IPS-NIHi7 (cell line): ENCODE results near the gene HSPA1B.
"Not testable (repeated sequence)": the region's sequence is repeated elsewhere in the genome, so short reads cannot be mapped to it uniquely, and the experiment has no call there.

ENCODE experiments used
- DNase-seq: peaks from one replicate; pipeline ENCODE4 v3.0.0; 2012; ENCODE audit warnings: mixed read lengths; ENCODE audit errors: extremely low spot score

HSPA1B gene

DNA sequence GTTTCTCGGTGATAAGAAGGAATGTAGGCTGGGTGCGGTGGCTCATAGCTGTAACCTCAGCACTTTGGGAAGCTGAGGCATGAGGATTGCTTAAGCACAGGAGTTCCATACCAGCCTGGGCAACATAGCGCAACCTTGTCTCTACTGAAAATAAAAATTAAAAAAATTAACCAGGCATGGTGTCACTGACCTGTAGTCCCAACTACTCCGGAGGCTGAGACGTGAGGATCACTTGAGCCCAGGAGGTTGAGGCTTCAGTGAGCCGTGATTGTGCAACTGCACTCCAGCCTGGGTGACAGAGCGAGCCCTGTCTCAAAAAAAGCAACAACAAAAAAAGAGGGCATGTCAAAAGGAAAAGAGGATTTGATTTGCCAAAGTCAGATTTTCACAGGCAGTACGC, 31.2 kb downstream of the HSPA1B start:
- no peak for DNase-seq

DNA sequence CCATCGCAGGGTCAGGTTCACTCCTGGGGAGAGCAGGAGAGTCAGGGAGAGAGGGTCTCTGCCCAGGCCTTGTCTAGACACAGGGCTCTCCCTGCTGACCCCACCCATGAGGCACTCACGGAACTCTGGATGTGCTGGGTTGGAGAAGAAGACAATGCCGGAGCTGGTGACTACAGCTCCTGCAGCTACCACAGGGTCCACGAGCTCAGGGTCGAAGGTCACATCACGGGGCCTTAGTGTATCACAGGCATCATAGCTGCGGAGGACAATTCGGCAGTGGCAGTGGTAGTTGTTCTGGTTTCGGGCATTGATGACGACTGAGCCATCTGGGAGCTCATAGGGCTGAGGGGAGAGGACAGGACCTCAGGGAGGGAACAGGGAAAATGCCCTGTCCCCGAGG, 32.4 kb downstream of the HSPA1B start:
- no peak for DNase-seq

DNA sequence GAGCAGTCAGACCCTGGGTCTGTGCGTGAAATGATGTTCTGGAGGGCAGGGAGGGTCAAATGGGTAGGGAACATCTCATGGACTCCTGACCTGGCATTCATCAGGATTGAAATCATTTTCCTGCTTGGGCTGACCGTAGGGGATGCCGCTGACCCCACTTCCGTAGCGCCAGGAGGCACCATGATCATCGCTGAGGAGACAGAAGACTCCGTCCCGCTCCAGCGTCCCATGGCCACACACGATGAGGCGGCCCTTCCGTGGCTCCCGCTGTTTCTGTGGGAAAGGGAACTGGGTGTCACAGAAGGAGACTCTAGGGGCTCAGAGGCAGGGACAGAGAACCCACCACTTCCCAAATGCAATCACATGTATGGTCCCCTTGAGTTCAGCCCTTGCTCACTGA, 32.8 kb downstream of the HSPA1B start:
- DNase-seq, result no peak

DNA sequence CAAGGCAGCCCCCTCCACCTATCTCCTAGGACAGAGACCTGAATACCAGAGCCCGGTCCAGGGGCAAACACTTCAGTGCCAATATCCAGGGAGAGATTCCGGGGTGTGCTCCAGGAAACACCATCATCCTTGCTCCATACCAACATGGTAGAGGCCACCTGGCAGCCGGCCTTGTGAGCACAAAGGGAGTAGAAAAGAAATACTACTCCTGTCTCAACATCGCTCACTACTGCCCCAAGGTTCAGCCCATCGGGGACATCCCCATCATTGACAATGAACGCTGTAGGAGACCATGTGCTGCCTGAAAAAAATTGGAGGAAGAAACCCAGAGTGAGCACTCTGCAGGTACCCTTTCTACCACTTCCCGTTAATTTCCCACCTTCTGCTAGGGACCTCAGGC, 33.6 kb downstream of the HSPA1B start:
- DNase-seq, result no peak

DNA sequence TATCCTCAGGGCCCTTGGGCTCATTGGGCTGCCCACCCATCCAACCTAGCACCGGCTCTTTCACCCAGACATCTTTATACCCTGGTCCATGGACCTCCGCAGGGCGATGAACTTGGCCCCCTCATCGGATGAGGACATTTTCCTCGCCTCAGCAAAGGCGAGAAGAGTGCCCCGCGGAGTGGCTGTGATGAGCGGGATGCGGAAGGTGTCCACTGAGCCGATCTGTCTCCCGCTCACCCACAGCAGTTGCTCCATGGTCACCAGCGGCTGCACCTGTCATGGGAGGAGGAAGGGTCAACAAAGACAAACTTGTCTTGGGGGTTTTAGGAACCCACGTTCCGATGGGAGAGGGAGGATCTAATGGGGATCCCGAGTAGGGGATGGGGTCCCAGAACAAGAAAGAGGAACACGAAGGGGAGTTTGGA, 34.4 kb downstream of the HSPA1B start:
- no peak for DNase-seq

DNA sequence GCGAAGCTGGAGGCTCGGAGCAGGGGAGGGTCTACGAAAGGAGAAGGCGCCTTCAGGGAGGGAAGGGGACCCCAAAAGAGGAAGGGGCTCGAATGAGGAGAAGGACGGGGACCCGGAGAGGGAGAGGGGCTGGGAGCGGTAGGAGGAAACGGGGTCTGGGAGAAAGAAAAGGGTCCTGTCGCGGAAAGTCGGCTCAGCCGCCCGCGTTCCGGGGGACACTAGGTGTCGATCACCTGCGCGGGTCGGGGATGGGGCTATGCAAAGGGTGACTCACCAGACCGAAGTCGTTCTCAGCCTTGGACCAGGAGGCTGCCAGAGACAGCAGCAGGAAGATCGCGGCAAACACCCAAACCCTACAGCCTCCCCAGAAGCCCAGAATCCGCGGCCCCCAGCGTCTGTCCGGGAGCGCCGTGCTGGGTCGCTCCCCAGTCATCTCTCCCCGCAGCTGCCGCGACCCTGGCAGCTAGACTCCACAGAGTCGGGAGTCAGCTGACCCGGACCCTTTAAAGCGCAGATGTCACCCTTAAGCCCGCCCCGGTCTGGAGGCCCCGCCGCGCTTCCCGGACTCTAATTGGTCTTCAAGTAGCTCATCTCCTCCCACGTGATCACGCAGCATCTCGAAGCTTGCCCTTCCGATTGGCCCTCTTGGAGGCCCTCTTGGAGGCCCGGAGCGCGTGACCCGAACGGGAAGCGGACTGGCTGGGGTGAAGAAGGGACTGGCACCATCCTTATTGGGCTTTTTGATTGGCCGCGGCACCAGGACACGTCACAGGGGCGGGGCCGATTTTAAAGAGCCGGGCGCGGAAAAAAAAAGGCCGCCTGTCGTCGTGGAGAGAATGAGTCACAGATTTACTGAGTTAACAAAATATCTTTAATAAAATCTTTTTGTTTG, 35.1 kb downstream of the HSPA1B start, which contains the start of gene NEU1:
Gene NEU1 (minus strand): TSS at position 478 of the 892 bp plus-strand sequence. CDS start 45 bp downstream, at position 433.
- DNase-seq, result peak; percentile 100

DNA sequence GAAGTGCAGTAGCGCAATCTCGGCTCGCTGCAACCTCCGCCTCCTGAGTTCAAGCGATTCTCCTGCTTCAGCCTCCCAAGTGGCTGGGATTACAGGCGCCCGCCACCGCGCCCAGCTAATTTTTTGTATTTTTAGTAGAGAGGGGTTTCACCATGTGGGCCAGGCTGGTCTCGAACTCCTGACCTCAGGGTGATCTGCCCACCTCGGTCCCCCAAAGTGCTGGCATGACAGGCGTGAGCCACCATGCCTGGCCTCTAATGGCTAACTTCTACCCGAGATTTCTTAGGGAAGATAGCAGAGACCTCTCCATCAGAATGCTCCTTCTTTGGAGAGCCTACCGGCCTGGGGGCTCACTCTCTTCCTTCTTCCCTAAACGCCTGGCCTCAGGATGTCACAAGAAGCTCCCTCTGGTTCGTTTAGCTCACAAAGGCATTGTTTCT, 36.6 kb downstream of the HSPA1B start:
- not testable (repeated sequence) for DNase-seq

DNA sequence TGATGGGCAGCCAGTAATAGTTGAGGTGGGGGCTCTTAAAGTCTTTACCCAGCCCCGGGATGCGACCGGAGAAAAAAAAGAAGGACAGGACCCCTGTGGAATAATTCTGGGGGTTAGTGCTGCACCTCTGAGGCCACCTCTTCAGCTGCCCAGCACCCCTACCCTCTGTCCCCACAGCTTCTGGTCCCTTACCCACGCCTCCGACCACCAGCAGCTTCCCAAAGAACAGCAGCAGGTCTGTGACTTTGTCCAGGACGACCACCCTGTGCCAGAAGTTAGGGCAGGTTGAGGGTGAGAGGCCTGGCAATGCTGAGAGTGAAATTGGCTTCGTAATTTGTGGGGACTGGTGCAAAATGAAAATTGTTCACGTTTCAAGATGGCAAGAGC, 37.3 kb downstream of the HSPA1B start:
- DNase-seq, result no peak

DNA sequence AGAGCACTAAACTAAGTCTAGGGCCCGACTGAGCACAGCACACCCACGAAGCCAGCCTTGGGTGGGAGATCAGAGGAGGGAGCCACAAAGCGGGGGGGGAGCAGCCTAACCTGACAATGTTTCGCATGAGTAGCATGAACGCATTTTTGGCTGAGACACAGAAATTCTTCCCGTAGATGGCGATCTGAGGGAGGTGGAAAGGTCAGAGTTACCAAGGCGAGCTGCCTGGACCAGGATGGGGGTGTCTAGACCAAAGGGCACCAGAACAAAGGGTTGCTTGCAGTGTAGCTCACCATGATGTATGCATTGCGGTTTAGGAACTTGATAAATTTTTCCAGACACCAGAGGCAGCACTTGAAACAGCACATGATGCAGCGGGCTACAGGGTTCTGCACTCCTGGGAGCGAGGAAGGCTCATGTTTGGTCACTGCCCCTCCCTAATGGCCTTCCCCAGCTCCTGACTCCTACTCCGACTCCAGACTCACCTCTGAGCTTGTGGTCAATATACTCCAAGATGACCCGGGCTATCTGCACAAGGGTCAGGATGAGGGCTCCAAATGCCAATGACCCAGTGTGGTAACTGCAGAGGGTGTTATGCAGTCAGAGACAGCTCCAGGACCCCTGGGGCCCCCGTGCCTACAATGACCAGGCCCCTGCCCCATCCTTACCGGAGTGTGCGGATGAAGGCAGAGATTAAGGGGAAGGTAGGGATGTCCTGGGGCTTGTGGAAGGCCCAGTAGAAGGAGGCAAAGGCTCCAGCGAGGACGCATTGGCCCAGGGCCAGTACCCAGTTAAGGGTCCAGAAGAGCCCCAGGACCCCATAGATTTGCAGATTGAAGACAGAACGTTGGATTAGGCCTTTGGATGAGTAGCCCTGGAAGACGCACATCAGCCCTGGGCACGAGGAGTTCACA, 37.9 kb downstream of the HSPA1B start:
- DNase-seq, result no peak

DNA sequence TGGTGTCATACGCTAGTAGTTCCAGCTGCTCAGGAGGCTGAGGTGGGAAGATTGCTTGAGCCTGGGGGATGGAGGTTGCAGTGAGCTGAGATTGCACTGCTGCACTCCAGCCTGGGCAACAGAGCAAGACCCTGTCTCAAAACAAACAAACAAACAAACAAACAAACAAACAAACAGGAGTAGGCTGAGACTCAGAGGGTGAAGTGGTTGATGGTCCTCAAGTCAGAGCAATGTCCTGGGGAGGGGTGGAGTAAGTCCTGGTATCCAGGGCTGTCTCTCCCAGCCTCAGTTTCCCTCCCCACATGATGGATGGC, 41.1 kb downstream of the HSPA1B start:
- not testable (repeated sequence) for DNase-seq

DNA sequence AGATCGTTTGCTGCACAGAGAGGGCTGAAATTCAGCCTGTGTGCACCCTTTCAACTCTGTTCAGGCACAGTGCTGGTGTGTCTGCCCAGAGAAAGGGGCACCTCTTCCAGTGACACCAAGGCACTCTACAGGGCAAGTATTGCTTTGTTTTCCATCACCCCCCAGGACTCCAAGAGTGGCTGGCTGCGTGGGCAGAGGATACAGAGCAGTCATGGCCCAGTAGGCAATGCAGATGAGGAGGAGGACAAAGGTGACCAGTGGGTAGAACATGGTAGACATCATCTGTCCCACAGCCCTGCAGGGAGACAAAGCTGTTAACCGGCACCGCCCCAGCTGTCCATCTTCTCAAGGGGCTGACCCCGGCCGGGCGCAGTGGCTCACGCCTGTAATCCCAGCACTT, 41.8 kb downstream of the HSPA1B start:
- no peak for DNase-seq

DNA sequence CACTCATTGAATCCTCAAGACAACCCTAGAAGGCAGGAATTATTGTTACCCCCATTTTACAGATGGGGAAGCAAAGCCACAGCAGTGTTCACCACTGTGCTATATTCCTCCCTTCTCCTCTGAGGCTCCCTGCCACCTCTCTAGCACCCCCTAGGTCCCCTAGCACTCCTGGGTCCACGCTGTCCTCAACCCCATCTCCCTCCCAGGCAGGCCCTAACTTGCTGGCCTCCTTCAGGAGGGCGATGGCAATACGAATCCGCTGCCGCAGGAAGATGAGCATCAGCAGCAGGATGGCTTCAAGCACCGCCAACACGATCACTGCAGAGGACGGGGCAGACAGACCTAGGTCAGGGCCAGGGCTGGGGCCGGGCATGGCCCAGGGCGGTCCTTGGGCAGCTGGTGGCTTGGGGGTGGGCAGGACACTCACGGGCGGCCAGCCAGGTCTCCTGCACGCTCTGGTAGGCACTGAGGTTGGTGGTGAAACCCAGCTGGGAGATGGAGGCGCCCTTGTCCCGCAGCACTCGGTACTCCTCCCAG, 42.9 kb downstream of the HSPA1B start:
- peak; percentile 47 for DNase-seq

DNA sequence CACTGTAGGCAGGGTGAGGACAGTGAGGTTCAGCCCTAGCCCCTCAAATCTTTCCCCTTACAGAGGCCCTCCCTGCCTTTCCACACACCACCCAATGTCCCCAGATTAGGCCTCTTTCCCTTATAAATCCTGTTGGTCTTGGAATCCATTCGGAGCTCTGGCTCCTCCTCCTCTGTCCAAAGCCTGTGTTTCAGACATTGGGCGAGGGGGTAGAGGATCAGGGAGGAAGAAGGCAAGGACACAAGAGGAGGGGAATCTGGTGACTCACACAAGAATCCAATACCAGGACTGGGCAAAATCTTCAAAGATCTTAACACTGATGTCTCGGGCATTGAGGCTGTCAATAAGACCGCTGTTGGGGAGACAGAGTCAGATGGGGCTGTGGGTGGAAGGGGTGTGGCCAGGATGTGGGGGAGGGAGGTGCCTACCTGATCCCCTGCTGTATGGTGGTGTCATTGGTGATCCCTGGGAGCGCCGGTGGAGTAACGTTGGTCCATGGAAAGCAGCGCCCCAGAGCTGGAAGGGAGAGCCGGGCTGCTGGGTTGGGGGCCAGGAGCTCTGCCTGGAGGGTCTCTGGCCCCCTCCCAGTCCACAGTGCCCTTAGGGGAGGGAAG, 43.6 kb downstream of the HSPA1B start:
- no peak for DNase-seq

DNA sequence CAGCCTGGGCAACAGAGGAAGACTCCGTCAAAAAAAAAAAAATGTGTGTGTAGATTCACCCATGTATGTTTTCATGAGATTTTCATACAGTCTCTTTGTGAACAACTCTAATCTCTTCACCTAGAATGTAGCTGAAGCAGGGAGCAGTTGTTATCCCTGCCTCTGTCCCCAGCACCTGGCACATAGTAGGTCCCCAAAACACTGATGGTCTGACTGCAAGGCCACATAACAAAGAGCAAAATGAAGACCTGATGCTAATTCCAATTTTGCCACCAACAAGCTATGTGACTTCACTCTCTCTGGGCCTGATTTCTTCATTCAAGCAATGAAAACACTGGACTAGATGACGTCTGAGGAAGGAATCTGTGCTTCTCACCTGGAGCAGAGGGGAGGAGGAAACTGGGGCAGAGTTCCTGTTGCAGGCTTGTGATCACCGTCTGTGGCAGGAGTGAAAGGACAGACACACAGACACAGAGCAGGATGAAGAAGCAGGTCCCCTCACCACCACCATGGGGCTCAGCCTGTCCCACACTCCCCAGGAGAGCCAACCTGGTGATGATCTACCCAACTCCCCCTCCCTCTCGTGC, 46.6 kb downstream of the HSPA1B start:
- no peak for DNase-seq

DNA sequence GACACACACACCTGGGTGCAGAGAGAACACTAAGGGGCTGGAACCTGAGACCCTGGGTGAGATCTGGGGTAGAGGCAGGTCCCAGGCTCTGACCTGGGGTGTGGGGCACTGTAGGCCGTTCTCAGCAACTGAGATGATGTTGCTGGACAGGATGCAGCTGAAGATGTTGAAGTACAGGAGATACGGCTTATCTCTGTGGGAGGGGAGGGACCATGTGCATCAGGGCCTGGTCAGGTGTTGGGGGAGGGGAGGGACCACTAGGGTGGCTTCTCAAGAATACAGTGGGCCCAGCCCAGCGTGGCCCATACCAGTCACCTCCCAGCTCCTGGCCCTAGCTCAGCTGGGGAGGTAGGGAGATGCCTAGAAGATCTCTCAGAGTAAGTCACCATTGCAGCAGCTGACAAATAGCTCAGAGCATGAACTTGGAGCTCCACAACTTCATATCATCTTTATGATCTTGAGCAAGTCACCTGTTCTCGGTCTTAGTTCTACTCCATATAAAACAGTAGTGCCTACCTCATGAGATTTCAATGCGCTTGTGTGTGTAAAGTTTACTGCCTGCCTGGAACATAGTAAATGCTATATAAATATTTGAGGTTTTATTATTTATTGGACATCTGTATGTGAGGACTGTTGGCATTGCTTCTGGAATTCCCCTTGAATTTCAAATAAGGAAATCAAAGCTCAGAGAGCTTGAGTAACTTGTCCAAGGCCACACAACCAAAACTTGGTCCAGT, 47.5 kb downstream of the HSPA1B start:
- no peak for DNase-seq

DNA sequence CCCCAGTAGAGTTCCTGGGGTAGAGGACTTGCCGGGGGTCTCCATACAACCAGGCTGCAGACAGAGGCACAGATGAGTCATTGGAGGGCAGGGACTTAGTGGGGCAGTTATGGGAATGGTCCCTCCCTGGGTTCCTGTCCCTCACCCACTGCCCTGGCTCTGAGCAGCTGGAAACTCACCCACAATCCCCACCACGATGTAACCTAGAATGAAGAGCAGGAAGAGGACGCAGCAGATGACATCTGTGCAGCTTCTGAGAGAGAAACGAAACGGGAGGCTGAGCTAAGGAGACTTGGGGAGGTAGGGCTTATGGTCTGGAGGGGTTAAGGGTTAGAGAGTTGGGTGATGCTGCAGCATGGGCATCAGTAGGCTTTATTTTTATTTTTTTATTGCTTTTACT, 48.3 kb downstream of the HSPA1B start:
- no peak for DNase-seq

DNA sequence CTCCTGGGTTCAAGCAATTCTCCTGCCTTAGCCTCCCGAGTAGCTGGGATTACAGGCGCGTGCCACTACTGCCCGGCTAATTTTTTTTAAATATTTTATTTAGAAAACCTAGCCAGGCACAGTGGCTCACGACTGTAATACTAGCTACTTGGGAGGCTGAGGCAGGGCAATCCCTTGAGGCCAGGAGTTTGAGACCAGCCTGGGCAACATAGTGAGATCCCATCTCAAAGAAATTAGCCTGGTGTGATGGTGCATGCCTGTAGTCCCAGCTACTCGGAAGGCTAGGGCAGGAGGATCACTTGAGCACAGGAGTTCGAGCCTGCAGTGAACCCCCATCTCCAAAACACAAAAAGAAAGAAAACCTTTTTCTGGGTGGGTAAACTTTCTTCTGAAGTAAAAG, 48.8 kb downstream of the HSPA1B start:
- no peak for DNase-seq

DNA sequence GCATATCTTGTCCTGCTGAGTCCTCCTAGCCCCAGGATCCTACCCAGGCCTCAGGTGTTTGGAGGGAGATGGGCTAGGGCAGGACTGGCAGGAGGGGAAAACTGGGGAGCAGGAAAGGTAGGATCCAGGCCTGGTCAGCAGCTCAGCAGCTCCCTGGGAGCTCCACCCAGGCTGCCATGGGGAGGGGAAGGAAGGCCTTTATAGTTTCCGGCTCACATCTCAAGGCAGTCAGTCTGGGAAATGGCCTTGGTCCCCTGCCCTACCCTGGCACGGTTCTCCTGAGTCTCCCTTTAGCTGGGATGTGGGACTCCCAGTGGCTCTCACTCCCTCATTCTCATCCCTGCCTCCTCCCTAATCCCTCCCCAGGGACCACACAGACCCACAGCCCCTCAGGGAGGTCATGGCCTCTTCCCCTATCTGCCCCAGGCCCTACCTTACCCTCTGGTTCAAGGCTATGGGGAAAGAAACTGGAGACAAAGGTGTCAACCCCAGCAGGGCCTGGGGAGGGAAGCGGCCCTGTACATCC, 49.6 kb downstream of the HSPA1B start:
- no peak for DNase-seq

DNA sequence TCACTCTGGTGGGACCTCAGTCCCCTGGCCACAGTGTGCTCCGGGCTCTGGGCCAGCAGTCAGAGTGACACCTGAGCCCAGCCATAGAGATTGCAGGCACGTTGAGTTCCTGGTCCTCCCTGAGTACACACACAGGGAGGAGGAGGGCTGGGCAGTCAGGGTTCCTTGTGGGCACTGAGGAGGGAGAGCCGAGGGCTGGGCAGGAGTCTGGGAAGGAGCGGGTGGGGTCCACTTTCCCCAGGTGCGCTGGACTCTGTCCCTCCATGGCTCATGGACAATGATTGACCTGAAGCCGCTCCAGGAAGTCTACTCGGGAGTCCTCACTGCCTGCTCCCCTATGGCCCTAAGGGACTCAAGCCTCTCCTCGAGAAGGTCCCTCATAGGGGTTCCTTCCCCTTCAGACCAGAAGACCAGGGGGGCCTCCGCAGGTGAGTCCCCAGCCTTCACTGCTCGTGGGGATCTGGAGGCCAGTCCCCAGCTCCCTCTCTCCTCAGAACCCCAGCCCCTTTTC, 50.2 kb downstream of the HSPA1B start:
- DNase-seq, result no peak

DNA sequence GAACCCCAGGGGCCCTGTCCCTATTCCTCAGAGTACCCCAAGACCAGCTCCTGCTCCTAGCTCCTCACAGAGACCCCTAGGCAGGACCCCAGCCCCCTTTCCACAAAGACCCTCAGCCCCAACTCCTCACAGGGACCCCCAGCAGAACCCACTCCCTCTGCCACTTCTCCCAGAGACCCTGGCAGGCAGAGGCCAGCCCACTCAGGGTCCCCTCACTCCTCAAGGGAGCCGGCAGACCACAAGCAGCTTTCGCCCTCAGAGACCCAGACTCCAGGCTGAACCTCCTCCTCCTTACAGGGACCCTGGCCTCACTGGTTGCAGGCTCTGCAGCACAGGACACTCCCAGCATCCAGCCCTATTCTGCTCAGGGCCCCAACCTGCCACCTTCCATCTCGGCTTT, 50.7 kb downstream of the HSPA1B start:
- no peak for DNase-seq
